ENCODE results near the gene RASSF1.

- TF ChIP-seq POLR2A (IDR thresholded peaks at IDR 0.05) (no peak), CTCF (IDR thresholded peaks at IDR 0.05) (no peak)
These were observed 20.6 kb downstream of the RASSF1 start for GRCh38 chr3:50319894-50320625.

Data from suprapubic skin (tissue), 3 donors.